ENCODE measurements around the gene HINFP.

GRCh38 chr11:119134389-119134978 lies 13.1 kb downstream of the HINFP start:
- TF ChIP-seq CTCF (IDR thresholded peaks at IDR 0.05) (no peak), POLR2A (IDR thresholded peaks at IDR 0.05) (no peak)
